ENCODE measurements around the gene PASD1. TPM values are rescaled to one million over a fixed set of nuclear protein-coding genes. Genes with fewer than 3 reads are reported as not detected.
"Not testable (repeated sequence)": the region's sequence is repeated elsewhere in the genome, so short reads cannot be mapped to it uniquely, and the experiment has no call there.

PASD1 gene
- total RNA-seq, 1 donor from 2014 or later = not detected

GRCh38 chrX:151552743-151553142 is 10.7 kb upstream of the PASD1 start:
- Mint-ChIP-seq H3K27me3 (no peaks in the 10 kb centered on the region), H3K4me3 (ENCODE audit: low read depth) (no peak overlapping the region), H3K4me1 (ENCODE audit: low read depth) (no peaks in the 10 kb centered on the region), H3K36me3 (ENCODE audit: insufficient read depth) (no peaks in the 10 kb centered on the region), H3K27ac (no peak overlapping the region), H3K9me3 (ENCODE audit: low read depth) (peaks cover 26% of the 10 kb centered on the region)
- no peak for TF ChIP-seq CTCF (IDR thresholded peaks at IDR 0.05; ENCODE audit: unreplicated experiment)
- DNase-seq (ENCODE audit: low spot score, unreplicated experiment) = no peak

- H3K36me3 Mint-ChIP-seq (ENCODE audit: insufficient read depth); H3K4me3 Mint-ChIP-seq (ENCODE audit: low read depth); H3K27me3 Mint-ChIP-seq; H3K4me1 Mint-ChIP-seq (ENCODE audit: low read depth); DNase-seq (ENCODE audit: low spot score, unreplicated experiment); H3K27ac Mint-ChIP-seq: not testable (repeated sequence)
- H3K9me3 Mint-ChIP-seq (ENCODE audit: low read depth) = peaks cover 13% of the 10 kb centered on the region
These were observed 8.2 kb upstream of the PASD1 start for GRCh38 chrX:151555301-151555700.

- peaks cover 26% of the 10 kb centered on the region for H3K9me3 Mint-ChIP-seq (ENCODE audit: low read depth)
- H3K36me3 Mint-ChIP-seq (ENCODE audit: insufficient read depth); H3K27me3 Mint-ChIP-seq; DNase-seq (ENCODE audit: low spot score, unreplicated experiment); H3K27ac Mint-ChIP-seq; H3K4me1 Mint-ChIP-seq (ENCODE audit: low read depth); H3K4me3 Mint-ChIP-seq (ENCODE audit: low read depth): not testable (repeated sequence)
These were observed 990 bp upstream of the PASD1 start for GRCh38 chrX:151562485-151562884.

GRCh38 chrX:151563003-151563402 is 472 bp upstream of the PASD1 start:
- H3K9me3 Mint-ChIP-seq (ENCODE audit: low read depth) = peaks cover 26% of the 10 kb centered on the region
- H3K27me3 Mint-ChIP-seq; H3K4me1 Mint-ChIP-seq (ENCODE audit: low read depth); H3K4me3 Mint-ChIP-seq (ENCODE audit: low read depth); H3K36me3 Mint-ChIP-seq (ENCODE audit: insufficient read depth); H3K27ac Mint-ChIP-seq; DNase-seq (ENCODE audit: low spot score, unreplicated experiment): not testable (repeated sequence)

GRCh38 chrX:151564035-151564434 is 560 bp downstream of the PASD1 start:
- no peak overlapping the region for H3K4me3 Mint-ChIP-seq (ENCODE audit: low read depth)
- H3K36me3 Mint-ChIP-seq (ENCODE audit: insufficient read depth) = peaks cover 5% of the 10 kb centered on the region
- no peaks in the 10 kb centered on the region for H3K27me3 Mint-ChIP-seq
- no peaks in the 10 kb centered on the region for H3K4me1 Mint-ChIP-seq (ENCODE audit: low read depth)
- DNase-seq (ENCODE audit: low spot score, unreplicated experiment) = no peak
- H3K27ac Mint-ChIP-seq = no peak overlapping the region
- no peak for TF ChIP-seq CTCF (IDR thresholded peaks at IDR 0.05; ENCODE audit: unreplicated experiment)
- H3K9me3 Mint-ChIP-seq (ENCODE audit: low read depth) = peaks cover 26% of the 10 kb centered on the region

GRCh38 chrX:151566872-151567271 is 3.4 kb downstream of the PASD1 start:
- not testable (repeated sequence) for H3K27me3 Mint-ChIP-seq; H3K27ac Mint-ChIP-seq; H3K36me3 Mint-ChIP-seq (ENCODE audit: insufficient read depth); H3K4me1 Mint-ChIP-seq (ENCODE audit: low read depth); DNase-seq (ENCODE audit: low spot score, unreplicated experiment); H3K4me3 Mint-ChIP-seq (ENCODE audit: low read depth)
- peaks cover 16% of the 10 kb centered on the region for H3K9me3 Mint-ChIP-seq (ENCODE audit: low read depth)

- no peaks in the 10 kb centered on the region for H3K27me3 Mint-ChIP-seq
- no peaks in the 10 kb centered on the region for H3K36me3 Mint-ChIP-seq (ENCODE audit: insufficient read depth)
- no peak for TF ChIP-seq CTCF (IDR thresholded peaks at IDR 0.05; ENCODE audit: unreplicated experiment)
- no peak overlapping the region for H3K27ac Mint-ChIP-seq
- no peak overlapping the region for H3K4me3 Mint-ChIP-seq (ENCODE audit: low read depth)
- DNase-seq (ENCODE audit: low spot score, unreplicated experiment) = no peak
- no peaks in the 10 kb centered on the region for H3K4me1 Mint-ChIP-seq (ENCODE audit: low read depth)
- H3K9me3 Mint-ChIP-seq (ENCODE audit: low read depth) = peaks cover 15% of the 10 kb centered on the region
These were observed 7.1 kb downstream of the PASD1 start for GRCh38 chrX:151570561-151570960.

GRCh38 chrX:151593384-151593783 is 29.9 kb downstream of the PASD1 start:
- not testable (repeated sequence) for H3K9me3 Mint-ChIP-seq (ENCODE audit: low read depth); H3K27ac Mint-ChIP-seq; H3K4me3 Mint-ChIP-seq (ENCODE audit: low read depth); DNase-seq (ENCODE audit: low spot score, unreplicated experiment); H3K36me3 Mint-ChIP-seq (ENCODE audit: insufficient read depth); H3K27me3 Mint-ChIP-seq; H3K4me1 Mint-ChIP-seq (ENCODE audit: low read depth)
